Calu3 (cell line): ENCODE data around the gene ANK2. TPM values are rescaled to one million over a fixed set of nuclear protein-coding genes. Genes with fewer than 3 reads are reported as not detected.

Experiments
- BruUV-seq: library from RNA; stranded (reverse); fragments of 400-500 nt; replicated peaks from 2 replicates; lab custom pipeline; 2021; lab: Mats Ljungman, UMichigan
- CTCF ChIA-PET: fragments of 300-600 bp; sonication (Branson Sonifier 250); formaldehyde crosslinking; loops from one replicate; lab custom pipeline; 2022; ENCODE audit warnings: antibody characterized with exemption; lab: Charles Lee
- DNase-seq: peaks from one replicate; pipeline ENCODE4 v3.0.0; 2022
- H3K27ac Mint-ChIP-seq: one replicate; pipeline ENCODE4 v1.8.0; 2022; ENCODE audit warnings: mixed read lengths; ENCODE audit not compliant: unreplicated experiment
- H3K27me3 Mint-ChIP-seq: one replicate; pipeline ENCODE4 v1.8.0; 2022; ENCODE audit warnings: mixed read lengths; ENCODE audit not compliant: unreplicated experiment
- H3K36me3 Mint-ChIP-seq: one replicate; pipeline ENCODE4 v1.8.0; 2022; ENCODE audit warnings: mild to moderate bottlenecking, moderate library complexity, mixed read lengths; ENCODE audit not compliant: insufficient read depth, unreplicated experiment
- H3K4me1 Mint-ChIP-seq: one replicate; pipeline ENCODE4 v1.8.0; 2022; ENCODE audit warnings: mild to moderate bottlenecking, low read depth, mixed read lengths; ENCODE audit not compliant: unreplicated experiment
- H3K4me3 Mint-ChIP-seq: one replicate; pipeline ENCODE4 v1.8.0; 2022; ENCODE audit warnings: mild to moderate bottlenecking, low read depth, moderate library complexity, mixed read lengths; ENCODE audit not compliant: unreplicated experiment
- H3K9me3 Mint-ChIP-seq: one replicate; pipeline ENCODE4 v1.8.0; 2022; ENCODE audit warnings: low read depth, mixed read lengths; ENCODE audit not compliant: unreplicated experiment
- intact Hi-C: fragments of 100-400 bp; cut with micrococcal nuclease; formaldehyde crosslinking; loops from one replicate; pipeline ENCODE4 v1.10.0; 2022; ENCODE audit not compliant: unreplicated experiment
- total RNA-seq: library from RNA; stranded (reverse); gene quantifications from 2 replicates; pipeline ENCODE4 v1.2.3, GENCODE V29; 2022
- TF ChIP-seq, protein P1 (sequence below): fragments of 200-600 bp; IDR thresholded peaks from one replicate; pipeline ENCODE4 v1.8.0; 2022; ENCODE audit warnings: antibody characterized with exemption; ENCODE audit not compliant: unreplicated experiment

The ANK2 gene
- total RNA-seq, 1 experiment from 2014 or later = 4.1 TPM

DNA sequence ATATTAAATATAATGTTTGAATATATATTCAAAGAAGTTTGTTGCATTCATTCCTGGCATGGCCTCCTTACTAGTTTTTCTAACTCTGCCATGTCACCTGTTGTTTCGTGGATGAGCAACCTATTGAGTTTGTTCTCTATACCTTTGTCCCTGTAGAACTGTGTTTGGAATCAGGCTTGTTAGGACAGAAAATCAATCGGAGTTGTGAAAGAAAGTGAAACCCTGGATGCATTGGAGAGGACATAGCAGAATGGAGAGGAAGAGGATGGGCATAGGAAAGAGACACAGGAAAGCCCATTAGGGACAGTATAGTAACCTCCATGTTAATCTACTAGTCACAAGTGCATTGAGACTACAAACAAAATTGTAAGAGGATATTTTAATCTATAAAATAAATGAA, 31.2 kb downstream of the ANK2 start:
- TF ChIP-seq, protein P1, sequence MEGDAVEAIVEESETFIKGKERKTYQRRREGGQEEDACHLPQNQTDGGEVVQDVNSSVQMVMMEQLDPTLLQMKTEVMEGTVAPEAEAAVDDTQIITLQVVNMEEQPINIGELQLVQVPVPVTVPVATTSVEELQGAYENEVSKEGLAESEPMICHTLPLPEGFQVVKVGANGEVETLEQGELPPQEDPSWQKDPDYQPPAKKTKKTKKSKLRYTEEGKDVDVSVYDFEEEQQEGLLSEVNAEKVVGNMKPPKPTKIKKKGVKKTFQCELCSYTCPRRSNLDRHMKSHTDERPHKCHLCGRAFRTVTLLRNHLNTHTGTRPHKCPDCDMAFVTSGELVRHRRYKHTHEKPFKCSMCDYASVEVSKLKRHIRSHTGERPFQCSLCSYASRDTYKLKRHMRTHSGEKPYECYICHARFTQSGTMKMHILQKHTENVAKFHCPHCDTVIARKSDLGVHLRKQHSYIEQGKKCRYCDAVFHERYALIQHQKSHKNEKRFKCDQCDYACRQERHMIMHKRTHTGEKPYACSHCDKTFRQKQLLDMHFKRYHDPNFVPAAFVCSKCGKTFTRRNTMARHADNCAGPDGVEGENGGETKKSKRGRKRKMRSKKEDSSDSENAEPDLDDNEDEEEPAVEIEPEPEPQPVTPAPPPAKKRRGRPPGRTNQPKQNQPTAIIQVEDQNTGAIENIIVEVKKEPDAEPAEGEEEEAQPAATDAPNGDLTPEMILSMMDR = no peak
- intact Hi-C loops = no loop called here
- Mint-ChIP-seq H3K4me1 (peaks cover 11% of the 10 kb centered on the region), H3K27me3 (no peaks in the 10 kb centered on the region), H3K9me3 (no peaks in the 10 kb centered on the region), H3K27ac (no peak overlapping the region), H3K36me3 (no peaks in the 10 kb centered on the region), H3K4me3 (no peak overlapping the region)
- BruUV-seq = no TSS peak
- no peak for DNase-seq
- CTCF ChIA-PET = no interaction called here

DNA sequence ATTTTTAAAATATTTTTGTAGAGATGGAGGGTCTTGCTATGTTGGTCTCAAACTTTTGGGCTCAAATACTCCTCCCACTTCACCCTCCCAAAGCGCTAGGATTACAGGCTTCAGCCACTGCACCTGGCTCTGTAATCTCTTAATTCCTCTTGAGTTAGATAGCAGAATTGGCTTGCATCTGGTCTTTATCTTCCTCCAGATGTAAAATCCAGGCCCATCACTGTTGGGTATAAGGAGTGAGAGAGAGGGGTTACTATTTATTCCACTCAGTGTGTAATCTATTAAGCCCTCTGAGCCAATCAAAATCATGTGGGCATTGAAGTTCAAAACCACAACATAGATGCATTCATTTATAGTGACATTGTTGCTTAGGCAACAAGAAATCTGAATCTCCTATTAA, 33.9 kb downstream of the ANK2 start:
- no TSS peak for BruUV-seq
- no peaks in the 10 kb centered on the region for H3K27me3 Mint-ChIP-seq
- intact Hi-C loops = no loop called here
- CTCF ChIA-PET = no interaction called here
- no peak for DNase-seq
- H3K4me3 Mint-ChIP-seq = no peak overlapping the region
- TF ChIP-seq, protein P1 = no peak
- no peaks in the 10 kb centered on the region for H3K36me3 Mint-ChIP-seq
- peaks cover 19% of the 10 kb centered on the region for H3K4me1 Mint-ChIP-seq
- H3K27ac Mint-ChIP-seq = no peak overlapping the region
- no peaks in the 10 kb centered on the region for H3K9me3 Mint-ChIP-seq

DNA sequence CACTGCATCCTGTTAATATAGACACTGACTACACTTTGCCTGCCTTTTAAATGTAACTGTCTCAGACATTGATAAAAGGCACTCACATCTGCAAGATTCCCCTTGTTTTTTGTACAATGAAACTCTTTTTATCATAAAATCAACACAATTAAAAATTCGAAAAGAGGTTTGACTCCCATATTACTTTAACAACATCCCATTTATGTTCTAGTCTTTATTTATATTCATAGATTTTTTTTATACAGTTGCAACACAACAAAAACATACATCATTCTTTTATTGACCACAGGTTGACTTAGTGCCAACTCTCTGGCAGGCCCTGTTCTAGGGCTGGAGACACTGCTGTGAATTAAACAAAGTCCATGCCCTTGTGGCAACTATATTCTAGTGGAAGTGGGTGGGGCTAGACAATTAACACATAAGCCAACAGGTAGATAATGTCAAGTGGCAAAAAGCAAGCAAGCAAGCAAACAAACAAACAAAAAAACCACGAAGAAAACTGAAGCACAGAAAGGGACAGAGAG, 36.8 kb downstream of the ANK2 start:
- H3K27me3 Mint-ChIP-seq = no peaks in the 10 kb centered on the region
- CTCF ChIA-PET = no interaction called here
- no peak for DNase-seq
- TF ChIP-seq, protein P1 = no peak
- no TSS peak for BruUV-seq
- H3K36me3 Mint-ChIP-seq = no peaks in the 10 kb centered on the region
- no peaks in the 10 kb centered on the region for H3K9me3 Mint-ChIP-seq
- peaks cover 8% of the 10 kb centered on the region for H3K4me1 Mint-ChIP-seq
- intact Hi-C loops = no loop called here
- no peak overlapping the region for H3K27ac Mint-ChIP-seq
- no peak overlapping the region for H3K4me3 Mint-ChIP-seq

DNA sequence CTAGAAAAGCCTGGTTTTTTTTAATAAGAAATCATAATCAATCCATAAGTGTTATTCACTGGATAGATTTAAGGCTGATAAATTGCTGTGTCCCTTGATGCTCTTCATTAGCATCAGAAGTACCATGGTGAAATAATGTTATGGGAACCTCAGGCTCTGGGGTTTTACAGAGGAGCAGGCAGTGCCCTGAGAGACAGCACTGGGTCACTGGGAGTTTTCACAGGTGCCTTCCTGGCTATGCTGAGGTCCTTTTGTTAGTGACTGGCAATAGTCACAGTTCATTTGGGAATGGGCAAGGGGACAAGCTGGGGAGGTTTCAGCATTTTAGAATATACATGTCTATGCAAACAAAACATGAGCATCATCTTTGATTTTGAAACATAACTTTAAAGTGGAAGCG, 38.6 kb downstream of the ANK2 start:
- Mint-ChIP-seq H3K9me3 (no peaks in the 10 kb centered on the region), H3K27ac (no peak overlapping the region), H3K4me1 (peaks cover 8% of the 10 kb centered on the region), H3K4me3 (no peak overlapping the region), H3K36me3 (no peaks in the 10 kb centered on the region), H3K27me3 (no peaks in the 10 kb centered on the region)
- no TSS peak for BruUV-seq
- CTCF ChIA-PET = no interaction called here
- DNase-seq = no peak
- intact Hi-C loops = no loop called here
- TF ChIP-seq, protein P1 = no peak
